ENCODE results near the gene MUC4.

- no peak for TF ChIP-seq CTCF (IDR thresholded peaks at IDR 0.05; ENCODE audit: low read depth, low read length, poor library complexity, severe bottlenecking)
- no peak for TF ChIP-seq EZH2phosphoT487 (IDR thresholded peaks at IDR 0.05; ENCODE audit: borderline replicate concordance, low read length)
These were observed 33.0 kb upstream of the MUC4 start for GRCh38 chr3:195844671-195845218.
